HepG2 (cell line): ENCODE results near the gene COX8C. TPM values are rescaled to one million over a fixed set of nuclear protein-coding genes. Genes with fewer than 3 reads are reported as not detected.

ENCODE experiments used
- ATAC-seq: fragments of 200-7000 bp; cut with Tn5 transposase; 3 replicates; pipeline ENCODE4 v1.9.1; 2020; ENCODE audit warnings: mild to moderate bottlenecking, moderate library complexity
- BruUV-seq: library from RNA; stranded (reverse); fragments of 400-500 nt; replicated peaks from 2 replicates; lab custom pipeline; 2021; lab: Mats Ljungman, UMichigan
- CTCF ChIA-PET: fragments of 300-600 bp; formaldehyde crosslinking; extraction: SDS; loops from one replicate; lab custom pipeline; 2021; ENCODE audit warnings: low total read pairs, inconsistent platforms, low intra/inter-chr PET ratio; lab: Yijun Ruan, JAX
- POLR2A ChIA-PET: fragments of 350-600 bp; sonication (Branson Sonifier 250); formaldehyde crosslinking; loops from one replicate; lab custom pipeline; 2020; ENCODE audit warnings: antibody characterized with exemption, inconsistent platforms; lab: Yijun Ruan, JAX
- DNase-seq: peaks from one replicate; pipeline ENCODE4 v3.0.0-alpha.2; 2015; ENCODE audit warnings: low spot score
- FAIRE-seq: peaks from 3 replicates; lab custom pipeline; 2011; peaks lifted over from hg19 to GRCh38; lab: Jason Lieb, UNC
- H2AFZ ChIP-seq: one replicate; pipeline ENCODE4 v1.6.1; 2011; ENCODE audit warnings: low read length, inconsistent platforms
- H3K27ac ChIP-seq: fragments of 300-600 bp; 3 replicates; pipeline ENCODE4 v1.8.0; 2011; ENCODE audit warnings: mixed run types, mild to moderate bottlenecking, mixed read lengths, low read length, inconsistent platforms; ENCODE audit not compliant: insufficient read depth; ENCODE audit errors: extremely low read length
- H3K27me3 ChIP-seq, 2 experiments: fragments of 200-600 bp in 1 of 2; 2 replicates in 1 of 2; 3 replicates in 1 of 2; pipeline versions ENCODE4 v1.6.0 to v1.8.0; 2011; ENCODE audit warnings: low read length in 2 of 2, mild to moderate bottlenecking in 2 of 2, moderate library complexity in 2 of 2, inconsistent platforms in 1 of 2; ENCODE audit not compliant: insufficient read depth in 2 of 2, control insufficient read depth in 1 of 2
- H3K36me3 ChIP-seq, 2 experiments: fragments of 200-600 bp in 1 of 2; replicated peaks in 1 of 2; 2 replicates in 1 of 2; 3 replicates in 1 of 2; pipeline versions ENCODE4 v1.5.1 to v1.8.0; 2011; ENCODE audit warnings: low read length in 2 of 2, inconsistent platforms in 1 of 2; ENCODE audit not compliant: insufficient read depth in 2 of 2, control insufficient read depth in 1 of 2
- H3K4me1 ChIP-seq: 2 replicates; pipeline ENCODE4 v1.5.1; 2012; ENCODE audit warnings: low read length, inconsistent platforms; ENCODE audit not compliant: insufficient read depth
- H3K4me2 ChIP-seq: 2 replicates; pipeline ENCODE4 v1.6.0; 2011; ENCODE audit warnings: low read depth, low read length, inconsistent platforms
- H3K4me3 ChIP-seq, 3 experiments: fragments of 200-600 bp in 1 of 3; sonication (generic), shearing (Covaris generic) in 1 of 3; replicated peaks in 1 of 3; 2 replicates each; pipeline ENCODE4 v1.5.1; 2011 to 2016; ENCODE audit warnings: low read length in 3 of 3, inconsistent platforms in 2 of 3, low read depth in 2 of 3, mild to moderate bottlenecking in 2 of 3, control low read depth in 1 of 3, mixed read lengths in 1 of 3; ENCODE audit not compliant: insufficient read depth in 1 of 3
- H3K79me2 ChIP-seq: one replicate; pipeline ENCODE4 v1.6.1; 2011; ENCODE audit warnings: low read length, inconsistent platforms; ENCODE audit not compliant: insufficient read depth
- H3K9ac ChIP-seq: 2 replicates; pipeline ENCODE4 v1.6.0; 2011; ENCODE audit warnings: mild to moderate bottlenecking, low read depth, low read length, inconsistent platforms; ENCODE audit not compliant: insufficient read depth
- H3K9me3 ChIP-seq: 2 replicates; pipeline ENCODE4 v1.5.1; 2012; ENCODE audit warnings: mild to moderate bottlenecking, low read length
- H4K20me1 ChIP-seq: 2 replicates; pipeline ENCODE4 v1.6.0; 2011; ENCODE audit warnings: inconsistent platforms, mild to moderate bottlenecking, low read length, moderate library complexity; ENCODE audit not compliant: insufficient read depth
- ELF3 ChIP-seq: IDR thresholded peaks from 2 replicates; pipeline ENCODE4 v1.6.1; 2016; ENCODE audit warnings: missing genetic modification reagents, missing compliant biosample characterization
- GATAD2A ChIP-seq: IDR thresholded peaks from 2 replicates; pipeline ENCODE4 v1.6.1; 2016
- IKZF1 ChIP-seq: fragments of 450-650 bp; IDR thresholded peaks from 2 replicates; pipeline ENCODE4 v1.7.1; 2016
- PHF21A ChIP-seq: sonication (generic); formaldehyde crosslinking; IDR thresholded peaks from 2 replicates; pipeline ENCODE4 v1.5.0; 2020; ENCODE audit warnings: mild to moderate bottlenecking, missing genetic modification reagents
- SOX13 ChIP-seq, 3 experiments: fragments of 450-650 bp in 1 of 3; sonication (generic) in 1 of 3; formaldehyde crosslinking in 1 of 3; IDR thresholded peaks in 2 of 3; conservative IDR thresholded peaks in 1 of 3; 2 replicates each; pipeline versions ENCODE4 v1.5.0 to v1.6.1; 2016 to 2020; ENCODE audit warnings: antibody characterized with exemption in 1 of 3, mild to moderate bottlenecking in 1 of 3, missing compliant biosample characterization in 1 of 3, missing genetic modification reagents in 1 of 3, moderate library complexity in 1 of 3
- YEATS4 ChIP-seq: sonication (generic); formaldehyde crosslinking; IDR thresholded peaks from 2 replicates; pipeline ENCODE4 v1.4.0; 2020; ENCODE audit warnings: missing genetic modification reagents, borderline replicate concordance
- ZFP1 ChIP-seq: IDR thresholded peaks from 2 replicates; pipeline ENCODE4 v1.6.1; 2016
- ZNF550 ChIP-seq: sonication (generic); formaldehyde crosslinking; IDR thresholded peaks from 2 replicates; pipeline ENCODE4 v1.4.0; 2020; ENCODE audit warnings: mild to moderate bottlenecking, missing genetic modification reagents, borderline replicate concordance
- ZNF761 ChIP-seq: sonication (generic); formaldehyde crosslinking; conservative IDR thresholded peaks from 2 replicates; pipeline ENCODE4 v1.4.0; 2020; ENCODE audit warnings: mild to moderate bottlenecking, missing genetic modification reagents
- ZNF773 ChIP-seq: sonication (generic); formaldehyde crosslinking; IDR thresholded peaks from 2 replicates; pipeline ENCODE4 v1.4.0; 2020; ENCODE audit warnings: missing genetic modification reagents, borderline replicate concordance
- WGBS: methylation state at CpG from one replicate; pipeline ENCODE4 v1.1.6; 2017; ENCODE audit warnings: low lambda C conversion rate; 5-methylcytosine and 5-hydroxymethylcytosine counted together
- in situ Hi-C: cut with HindIII; loops from 2 replicates; pipeline ENCODE4 v1.10.0; 2017; ENCODE audit warnings: low pct_unique_long_range_greater_than_20kb; ENCODE audit not compliant: extremely low pct_ligation_motif_present
- intact Hi-C: fragments of 100-400 bp; cut with micrococcal nuclease; formaldehyde crosslinking; loops from one replicate; pipeline ENCODE4 v1.10.0; 2022; ENCODE audit not compliant: unreplicated experiment
- polyA plus RNA-seq, 8 experiments: library from polyadenylated mRNA; depleted of rRNA in 3 of 8; stranded (reverse) in 7 of 8; unstranded in 1 of 8; fragments of >200 nt; fragmentation: Illumina TruSeq in 4 of 8; extraction: Trizol in 4 of 8; gene quantifications; 2 replicates each; pipeline versions ENCODE4 v1.2.1 to v1.2.3, GENCODE V29; 2011 to 2016; ENCODE audit warnings: low read depth in 4 of 8, missing spikeins in 1 of 8, mixed read lengths in 1 of 8; ENCODE audit not compliant: insufficient read depth in 1 of 8
- total RNA-seq, 5 experiments: library from RNA; depleted of rRNA; stranded (reverse); fragments of >200 nt; fragmentation: Illumina TruSeq; extraction: Trizol; gene quantifications; 2 replicates each; pipeline ENCODE4 v1.2.3, GENCODE V29; 2016; ENCODE audit warnings: low read depth in 1 of 5
- TF ChIP-seq, protein P1 (sequence below): sonication (generic); formaldehyde crosslinking; IDR thresholded peaks from 2 replicates; pipeline ENCODE4 v1.4.0; 2020; ENCODE audit warnings: mild to moderate bottlenecking, missing genetic modification reagents
- TF ChIP-seq, protein P2 (sequence below): sonication (generic); formaldehyde crosslinking; IDR thresholded peaks from 2 replicates; pipeline ENCODE4; 2020; ENCODE audit warnings: missing genetic modification reagents, mild to moderate bottlenecking, borderline replicate concordance
- TF ChIP-seq, protein P3 (sequence below): sonication (generic); formaldehyde crosslinking; IDR thresholded peaks from 2 replicates; pipeline ENCODE4 v1.4.0; 2020; ENCODE audit warnings: missing genetic modification reagents

Gene COX8C
- total and polyA plus RNA-seq, 2 of the 13 experiments (the other 11 are each of a cell fraction or from before 2014, with no cell fraction given), result not detected

- WGBS, result under 1% methylated on average over 5 of the region's 5 CpGs
- peak overlapping the region; percentile 54; the same call in 1 of the 2 replicates for H3K9ac ChIP-seq
- DNase-seq (peak; percentile 69), FAIRE-seq (peak; percentile 67), ATAC-seq (peak; percentile 53)
- peak overlapping the region; percentile 83 for H3K4me2 ChIP-seq
- intact Hi-C loops, result loop anchor here (5.0 to 10.0 kb wide), 2 partner anchors 45 to 123 kb away; partner anchors contain the start of genes GON7 and UBR7
- H3K27ac ChIP-seq, result peak overlapping the region; percentile 56
- POLR2A ChIA-PET, result interaction anchor here (1.2 to 2.1 kb wide), 2 partner anchors 13 to 123 kb away, joined by 3 to 8 read pairs; partner anchors contain the start of genes GON7 and UBR7
- peaks cover 55% of the 10 kb centered on the region for H3K4me1 ChIP-seq
- H3K4me3 ChIP-seq, result peak overlapping the region; percentile 33 to 79 (median 77); a peak in 5 of 6 replicates
- no peaks in the 10 kb centered on the region; a peak in 1 of 5 replicates for H3K27me3 ChIP-seq
- in situ Hi-C loops, result no loop called here
- H3K9me3 ChIP-seq, result no peaks in the 10 kb centered on the region
- no peak overlapping the region for H2AFZ ChIP-seq
- BruUV-seq, result TSS peak; percentile 38
- CTCF ChIA-PET, result no interaction called here
- H4K20me1 ChIP-seq, result peaks cover 27% of the 10 kb centered on the region
- H3K79me2 ChIP-seq, result peaks cover 74% of the 10 kb centered on the region
- H3K36me3 ChIP-seq, result no peaks in the 10 kb centered on the region
- TF ChIP-seq ZFP1 (CRISPR knock-in tag) (peak; percentile 58; the same call in 1 of the 2 replicates), ZNF773 (no peak), ELF3 (CRISPR knock-in tag) (peak; percentile 59; the same call in 1 of the 2 replicates), SOX13 (IDR thresholded peaks at IDR 0.05) (no peak), SOX13 (CRISPR knock-in tag; conservative IDR thresholded peaks at IDR 0.05 in 1 of 2, IDR thresholded peaks at IDR 0.05 in 1 of 2) (peak in 1 of 2 experiments; percentile 40; a peak in 1 of 4 replicates), IKZF1 (no peak), PHF21A (CRISPR knock-in tag) (no peak), ZNF761 (CRISPR knock-in tag) (no peak), GATAD2A (CRISPR knock-in tag) (peak; percentile 53), YEATS4 (CRISPR knock-in tag) (no peak), ZNF550 (CRISPR knock-in tag) (no peak)
- TF ChIP-seq, protein P1, sequence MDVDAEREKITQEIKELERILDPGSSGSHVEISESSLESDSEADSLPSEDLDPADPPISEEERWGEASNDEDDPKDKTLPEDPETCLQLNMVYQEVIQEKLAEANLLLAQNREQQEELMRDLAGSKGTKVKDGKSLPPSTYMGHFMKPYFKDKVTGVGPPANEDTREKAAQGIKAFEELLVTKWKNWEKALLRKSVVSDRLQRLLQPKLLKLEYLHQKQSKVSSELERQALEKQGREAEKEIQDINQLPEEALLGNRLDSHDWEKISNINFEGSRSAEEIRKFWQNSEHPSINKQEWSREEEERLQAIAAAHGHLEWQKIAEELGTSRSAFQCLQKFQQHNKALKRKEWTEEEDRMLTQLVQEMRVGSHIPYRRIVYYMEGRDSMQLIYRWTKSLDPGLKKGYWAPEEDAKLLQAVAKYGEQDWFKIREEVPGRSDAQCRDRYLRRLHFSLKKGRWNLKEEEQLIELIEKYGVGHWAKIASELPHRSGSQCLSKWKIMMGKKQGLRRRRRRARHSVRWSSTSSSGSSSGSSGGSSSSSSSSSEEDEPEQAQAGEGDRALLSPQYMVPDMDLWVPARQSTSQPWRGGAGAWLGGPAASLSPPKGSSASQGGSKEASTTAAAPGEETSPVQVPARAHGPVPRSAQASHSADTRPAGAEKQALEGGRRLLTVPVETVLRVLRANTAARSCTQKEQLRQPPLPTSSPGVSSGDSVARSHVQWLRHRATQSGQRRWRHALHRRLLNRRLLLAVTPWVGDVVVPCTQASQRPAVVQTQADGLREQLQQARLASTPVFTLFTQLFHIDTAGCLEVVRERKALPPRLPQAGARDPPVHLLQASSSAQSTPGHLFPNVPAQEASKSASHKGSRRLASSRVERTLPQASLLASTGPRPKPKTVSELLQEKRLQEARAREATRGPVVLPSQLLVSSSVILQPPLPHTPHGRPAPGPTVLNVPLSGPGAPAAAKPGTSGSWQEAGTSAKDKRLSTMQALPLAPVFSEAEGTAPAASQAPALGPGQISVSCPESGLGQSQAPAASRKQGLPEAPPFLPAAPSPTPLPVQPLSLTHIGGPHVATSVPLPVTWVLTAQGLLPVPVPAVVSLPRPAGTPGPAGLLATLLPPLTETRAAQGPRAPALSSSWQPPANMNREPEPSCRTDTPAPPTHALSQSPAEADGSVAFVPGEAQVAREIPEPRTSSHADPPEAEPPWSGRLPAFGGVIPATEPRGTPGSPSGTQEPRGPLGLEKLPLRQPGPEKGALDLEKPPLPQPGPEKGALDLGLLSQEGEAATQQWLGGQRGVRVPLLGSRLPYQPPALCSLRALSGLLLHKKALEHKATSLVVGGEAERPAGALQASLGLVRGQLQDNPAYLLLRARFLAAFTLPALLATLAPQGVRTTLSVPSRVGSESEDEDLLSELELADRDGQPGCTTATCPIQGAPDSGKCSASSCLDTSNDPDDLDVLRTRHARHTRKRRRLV (CRISPR knock-in tag), result no peak
- TF ChIP-seq, protein P2, sequence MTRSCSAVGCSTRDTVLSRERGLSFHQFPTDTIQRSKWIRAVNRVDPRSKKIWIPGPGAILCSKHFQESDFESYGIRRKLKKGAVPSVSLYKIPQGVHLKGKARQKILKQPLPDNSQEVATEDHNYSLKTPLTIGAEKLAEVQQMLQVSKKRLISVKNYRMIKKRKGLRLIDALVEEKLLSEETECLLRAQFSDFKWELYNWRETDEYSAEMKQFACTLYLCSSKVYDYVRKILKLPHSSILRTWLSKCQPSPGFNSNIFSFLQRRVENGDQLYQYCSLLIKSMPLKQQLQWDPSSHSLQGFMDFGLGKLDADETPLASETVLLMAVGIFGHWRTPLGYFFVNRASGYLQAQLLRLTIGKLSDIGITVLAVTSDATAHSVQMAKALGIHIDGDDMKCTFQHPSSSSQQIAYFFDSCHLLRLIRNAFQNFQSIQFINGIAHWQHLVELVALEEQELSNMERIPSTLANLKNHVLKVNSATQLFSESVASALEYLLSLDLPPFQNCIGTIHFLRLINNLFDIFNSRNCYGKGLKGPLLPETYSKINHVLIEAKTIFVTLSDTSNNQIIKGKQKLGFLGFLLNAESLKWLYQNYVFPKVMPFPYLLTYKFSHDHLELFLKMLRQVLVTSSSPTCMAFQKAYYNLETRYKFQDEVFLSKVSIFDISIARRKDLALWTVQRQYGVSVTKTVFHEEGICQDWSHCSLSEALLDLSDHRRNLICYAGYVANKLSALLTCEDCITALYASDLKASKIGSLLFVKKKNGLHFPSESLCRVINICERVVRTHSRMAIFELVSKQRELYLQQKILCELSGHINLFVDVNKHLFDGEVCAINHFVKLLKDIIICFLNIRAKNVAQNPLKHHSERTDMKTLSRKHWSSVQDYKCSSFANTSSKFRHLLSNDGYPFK (CRISPR knock-in tag), result no peak
- TF ChIP-seq, protein P3, sequence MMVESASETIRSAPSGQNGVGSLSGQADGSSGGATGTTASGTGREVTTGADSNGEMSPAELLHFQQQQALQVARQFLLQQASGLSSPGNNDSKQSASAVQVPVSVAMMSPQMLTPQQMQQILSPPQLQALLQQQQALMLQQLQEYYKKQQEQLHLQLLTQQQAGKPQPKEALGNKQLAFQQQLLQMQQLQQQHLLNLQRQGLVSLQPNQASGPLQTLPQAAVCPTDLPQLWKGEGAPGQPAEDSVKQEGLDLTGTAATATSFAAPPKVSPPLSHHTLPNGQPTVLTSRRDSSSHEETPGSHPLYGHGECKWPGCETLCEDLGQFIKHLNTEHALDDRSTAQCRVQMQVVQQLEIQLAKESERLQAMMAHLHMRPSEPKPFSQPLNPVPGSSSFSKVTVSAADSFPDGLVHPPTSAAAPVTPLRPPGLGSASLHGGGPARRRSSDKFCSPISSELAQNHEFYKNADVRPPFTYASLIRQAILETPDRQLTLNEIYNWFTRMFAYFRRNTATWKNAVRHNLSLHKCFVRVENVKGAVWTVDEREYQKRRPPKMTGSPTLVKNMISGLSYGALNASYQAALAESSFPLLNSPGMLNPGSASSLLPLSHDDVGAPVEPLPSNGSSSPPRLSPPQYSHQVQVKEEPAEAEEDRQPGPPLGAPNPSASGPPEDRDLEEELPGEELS, result peak; percentile 73
Observed at GRCh38 chr14:93329965-93330608, 16.9 kb upstream of the COX8C start.
